HuH-7 (cell line): Measurements from ENCODE around the gene NRCAM.

Experiments used
- DNase-seq: peaks from one replicate; pipeline ENCODE4 v3.0.0; 2011; ENCODE audit warnings: low spot score

The NRCAM gene

DNA sequence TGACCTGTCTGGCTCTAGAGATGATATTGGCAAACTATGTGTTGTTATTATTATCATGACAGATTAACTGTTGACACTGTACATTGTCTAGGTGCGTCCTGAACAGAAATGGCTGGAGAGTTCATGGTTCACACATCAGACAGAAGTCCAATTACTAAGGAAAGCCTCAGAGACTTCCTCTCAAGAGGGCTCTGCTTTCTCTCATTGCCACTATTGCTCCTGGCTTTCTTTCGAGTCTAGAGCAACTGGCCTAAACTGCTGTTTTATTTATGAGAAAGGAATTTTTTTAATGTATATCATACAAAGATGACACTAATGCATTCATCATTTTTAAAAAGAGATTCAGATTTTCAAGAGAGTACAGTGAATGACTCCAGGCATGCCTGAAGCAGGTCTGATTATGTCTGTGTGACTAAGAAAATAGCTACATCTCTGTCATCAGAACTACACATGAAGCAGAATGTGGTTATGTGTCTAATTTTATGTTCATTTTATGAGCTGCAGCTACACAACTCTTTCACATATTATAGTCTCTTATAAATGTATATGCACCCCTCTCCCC lies 30.4 kb downstream of the NRCAM start:
- no peak for DNase-seq

DNA sequence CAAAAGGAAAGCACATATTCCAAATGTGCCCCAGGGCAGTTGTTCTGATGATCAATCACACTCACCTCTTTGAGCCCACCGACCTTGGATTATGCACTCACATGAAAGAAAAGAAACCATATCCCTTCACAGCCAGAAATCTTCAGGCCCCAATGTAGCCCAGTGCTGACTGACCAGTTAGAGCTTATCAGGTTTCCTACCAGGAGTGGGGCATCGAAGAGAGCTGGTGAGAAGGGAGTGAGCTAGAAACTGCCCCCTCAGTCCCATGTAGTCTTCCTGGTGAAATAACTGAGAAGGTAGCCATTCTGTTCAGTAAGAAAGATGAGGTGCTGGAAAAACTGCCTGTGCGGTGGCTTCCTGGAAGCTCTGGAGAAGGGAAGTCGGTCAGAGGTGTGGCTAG lies 32.2 kb downstream of the NRCAM start:
- no peak for DNase-seq

DNA sequence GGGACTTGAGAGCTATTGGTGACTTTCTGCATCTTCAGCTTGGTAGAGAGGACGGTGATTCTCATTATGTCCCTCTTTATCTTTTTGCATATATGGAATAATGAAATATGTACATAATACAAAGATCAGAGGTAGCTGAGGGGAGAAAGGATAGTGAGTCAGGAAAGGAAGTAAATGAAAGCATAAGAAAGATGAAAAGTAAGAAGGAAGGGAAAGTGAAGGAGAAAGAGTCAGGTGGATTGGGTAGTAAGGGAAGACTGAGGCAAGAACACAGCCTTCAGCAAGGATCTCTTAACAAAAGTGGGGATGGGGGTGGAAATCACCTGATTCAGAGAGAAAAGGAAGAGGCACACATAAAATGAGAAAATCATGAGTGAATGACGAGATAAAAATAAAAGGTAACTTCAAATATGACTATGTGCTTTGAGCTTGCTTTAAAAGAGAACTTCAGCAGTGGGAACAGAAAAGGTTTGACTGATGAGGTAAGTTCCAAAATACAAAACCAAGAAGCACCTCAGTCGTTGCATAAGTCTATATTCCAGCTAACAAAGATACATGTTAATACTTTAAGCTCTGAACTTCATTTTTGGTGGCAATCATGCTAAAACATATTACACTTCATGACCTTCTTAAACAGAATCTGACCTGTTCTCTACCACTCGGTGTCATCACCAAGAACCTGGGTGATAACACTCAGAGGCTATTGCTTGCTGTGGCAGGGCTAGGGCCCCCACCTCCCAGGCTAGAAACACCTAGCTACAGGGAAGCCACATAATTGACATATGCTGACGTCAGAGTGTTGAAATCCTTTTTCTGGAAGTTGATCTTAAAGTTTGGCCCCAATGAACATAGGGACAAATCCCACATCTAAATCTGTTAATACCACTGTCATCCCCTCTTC lies 32.9 kb downstream of the NRCAM start:
- DNase-seq = no peak

DNA sequence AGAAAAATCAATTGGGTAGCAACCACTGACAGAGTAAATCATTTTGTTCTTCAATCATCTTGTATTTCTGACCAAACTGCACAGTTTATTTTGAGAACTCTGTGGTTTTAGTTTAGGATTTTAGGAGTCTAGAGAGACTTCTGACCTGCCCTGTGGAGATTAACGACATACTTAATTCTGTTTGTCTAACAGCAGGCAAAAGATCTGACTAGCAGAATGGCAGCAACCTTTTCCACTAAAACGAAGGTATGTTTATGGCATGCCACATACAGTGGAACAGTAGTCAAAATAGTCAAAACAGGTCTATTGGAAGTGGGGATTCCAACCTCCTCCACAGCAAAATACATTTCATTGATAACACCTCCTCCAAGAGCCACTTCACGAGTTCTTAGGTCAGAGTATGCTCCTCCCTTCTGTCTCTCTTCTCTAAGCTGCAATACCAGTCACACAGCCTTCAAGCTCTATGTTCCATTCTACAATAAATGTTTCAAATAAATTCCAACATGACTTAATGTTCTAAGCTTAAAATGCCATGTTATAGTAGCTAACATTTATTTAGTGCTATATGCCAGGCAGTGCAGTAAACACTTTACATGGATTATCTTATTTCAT lies 34.4 kb downstream of the NRCAM start:
- no peak for DNase-seq

DNA sequence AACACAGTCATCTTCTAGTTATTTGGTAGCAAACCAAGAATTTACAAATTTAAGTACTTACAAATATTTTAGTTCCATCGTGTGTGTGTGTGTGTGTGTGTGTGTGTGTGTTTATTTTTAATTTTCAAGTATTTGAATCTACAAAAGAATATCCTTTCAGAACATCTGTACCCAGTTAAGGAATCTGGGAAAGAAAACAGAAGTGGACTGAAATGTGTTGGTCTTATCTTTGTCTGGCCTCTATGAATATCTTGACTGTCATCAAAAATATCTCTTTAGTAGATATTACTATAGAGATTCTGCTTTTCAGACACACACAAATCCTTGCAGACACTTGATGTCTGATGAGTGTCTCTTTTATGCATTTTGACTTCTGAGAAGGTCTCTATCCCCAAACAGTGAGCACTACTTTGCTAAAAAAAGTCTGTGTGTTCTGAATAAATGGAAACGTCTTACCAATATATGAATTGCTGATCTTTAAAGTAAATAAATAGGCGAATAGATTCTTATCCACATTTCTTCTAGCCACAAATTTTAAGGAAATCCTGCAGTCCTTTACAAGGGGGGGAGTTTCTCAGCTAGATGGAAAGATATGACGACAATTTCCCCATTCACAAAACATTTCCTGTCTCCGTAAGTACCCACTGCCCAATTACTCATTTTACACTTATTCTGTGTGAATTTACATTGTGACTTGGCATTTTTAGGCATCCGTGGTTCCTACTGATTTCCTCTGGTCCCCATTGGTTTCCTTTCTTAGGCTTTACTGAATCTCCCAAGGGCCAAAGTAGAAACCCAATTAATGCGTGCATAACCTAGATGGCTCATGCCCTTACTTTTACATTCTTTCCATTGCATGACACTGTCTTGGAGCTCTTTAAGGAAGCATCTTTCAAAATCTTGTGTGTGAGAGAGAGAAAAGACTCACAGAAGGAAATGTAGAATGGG lies 36.0 kb downstream of the NRCAM start:
- DNase-seq = no peak

DNA sequence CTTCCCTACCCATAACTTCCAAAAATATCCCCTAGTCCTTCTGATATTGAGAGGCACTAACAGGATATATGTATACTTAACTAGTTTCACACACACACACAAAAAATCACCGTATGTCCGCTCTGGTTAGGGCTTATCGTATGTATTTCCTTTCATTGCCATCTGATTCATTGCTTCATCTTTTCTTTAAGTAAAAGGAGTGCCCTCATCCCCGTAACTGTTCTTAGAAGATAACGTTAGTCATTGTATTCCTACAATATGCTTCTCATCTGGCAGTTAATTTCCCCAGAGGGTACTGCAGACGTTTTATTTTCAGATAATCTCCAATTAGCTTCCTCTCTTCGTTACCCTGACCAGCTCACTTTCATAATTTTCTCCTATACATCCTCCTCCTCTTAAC lies 37.3 kb downstream of the NRCAM start:
- no peak for DNase-seq

DNA sequence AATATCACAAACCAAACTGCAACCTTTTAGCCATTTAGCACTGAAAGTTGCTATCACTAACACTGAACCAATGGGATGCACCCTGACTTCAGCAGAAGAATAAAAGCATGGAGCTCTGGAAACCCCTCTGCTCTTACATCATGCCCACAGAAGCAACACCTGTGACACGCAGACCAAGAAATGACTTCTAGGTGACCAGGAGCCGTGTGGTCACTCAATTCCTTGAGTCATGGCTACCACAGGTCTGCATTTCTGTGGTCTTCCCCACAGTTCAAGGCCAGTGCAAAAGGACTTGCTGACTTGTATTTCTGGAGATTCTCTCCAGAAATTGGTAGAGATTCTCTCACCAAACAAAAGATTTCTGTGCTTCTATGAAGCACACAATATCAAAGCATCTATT lies 38.3 kb downstream of the NRCAM start:
- no peak for DNase-seq

DNA sequence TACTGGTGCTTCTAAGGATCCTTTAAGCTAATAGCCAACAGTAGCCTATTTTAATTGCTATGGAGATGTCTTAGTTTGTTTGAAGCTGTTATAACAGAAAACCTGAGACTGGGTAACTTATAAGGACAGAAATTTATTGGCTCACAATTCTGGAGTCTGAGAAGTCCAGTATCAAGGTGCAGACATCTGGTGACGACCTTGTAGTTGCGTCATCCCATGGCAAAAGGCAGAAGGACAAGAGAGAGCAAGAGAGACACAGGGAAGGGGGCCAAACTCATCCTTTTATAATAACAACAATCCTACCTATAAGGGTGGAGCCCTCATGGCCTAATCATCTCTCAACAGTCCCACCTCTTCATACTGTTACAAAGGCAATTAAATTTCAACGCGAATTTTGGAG lies 39.1 kb downstream of the NRCAM start:
- DNase-seq = no peak

DNA sequence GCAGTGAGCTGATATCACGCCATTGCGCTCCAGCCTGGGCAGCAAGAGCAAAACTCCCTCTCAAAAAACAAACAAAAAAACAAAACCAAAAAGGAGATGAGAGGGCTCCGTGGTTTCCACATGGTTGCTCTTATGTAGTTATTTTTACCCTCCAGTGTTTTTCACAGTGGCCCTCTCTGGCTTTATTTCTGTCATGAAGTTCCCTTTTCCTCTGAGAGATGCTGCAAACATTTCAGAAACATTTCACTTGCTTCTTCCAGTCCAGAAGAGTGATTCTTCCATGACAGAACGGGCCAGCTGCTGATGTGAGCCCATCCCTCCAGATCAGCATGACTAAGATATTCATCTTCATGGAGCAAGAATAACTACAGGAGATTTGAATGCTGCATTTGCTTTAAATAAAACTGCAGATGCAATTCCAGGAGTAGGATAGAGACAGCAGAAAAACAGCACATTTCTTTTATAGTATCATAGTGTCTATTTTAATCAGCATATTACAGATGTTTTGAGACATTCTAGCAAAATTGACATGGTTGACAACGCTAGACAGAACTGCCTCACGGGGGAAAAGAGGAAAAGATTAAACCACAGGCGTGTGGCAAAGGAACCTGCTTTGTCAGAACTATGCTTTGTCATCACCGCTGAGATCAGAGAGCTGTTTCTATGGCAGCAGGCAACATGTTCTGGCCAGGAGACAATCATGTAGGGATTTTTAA lies 40.3 kb downstream of the NRCAM start:
- DNase-seq = no peak

DNA sequence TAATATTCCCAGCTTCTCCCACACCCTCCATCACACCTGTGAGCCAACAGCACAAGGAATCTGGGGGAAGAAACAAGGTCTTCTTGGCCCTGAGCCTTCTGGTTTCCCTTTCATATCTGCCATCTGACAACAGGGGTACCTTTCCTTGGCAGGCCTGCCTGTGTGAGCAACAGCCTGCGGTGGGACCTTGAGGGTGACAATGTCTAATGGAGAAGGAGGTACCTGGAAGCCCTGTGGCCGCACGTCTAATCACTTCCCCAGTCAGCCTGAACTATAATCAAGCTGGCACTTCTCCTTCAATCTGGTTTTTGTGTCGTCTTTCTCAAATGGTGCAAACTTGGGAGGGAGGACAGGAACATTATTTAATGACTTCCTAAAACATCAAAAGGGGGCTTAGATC lies 41.2 kb downstream of the NRCAM start:
- DNase-seq = no peak

DNA sequence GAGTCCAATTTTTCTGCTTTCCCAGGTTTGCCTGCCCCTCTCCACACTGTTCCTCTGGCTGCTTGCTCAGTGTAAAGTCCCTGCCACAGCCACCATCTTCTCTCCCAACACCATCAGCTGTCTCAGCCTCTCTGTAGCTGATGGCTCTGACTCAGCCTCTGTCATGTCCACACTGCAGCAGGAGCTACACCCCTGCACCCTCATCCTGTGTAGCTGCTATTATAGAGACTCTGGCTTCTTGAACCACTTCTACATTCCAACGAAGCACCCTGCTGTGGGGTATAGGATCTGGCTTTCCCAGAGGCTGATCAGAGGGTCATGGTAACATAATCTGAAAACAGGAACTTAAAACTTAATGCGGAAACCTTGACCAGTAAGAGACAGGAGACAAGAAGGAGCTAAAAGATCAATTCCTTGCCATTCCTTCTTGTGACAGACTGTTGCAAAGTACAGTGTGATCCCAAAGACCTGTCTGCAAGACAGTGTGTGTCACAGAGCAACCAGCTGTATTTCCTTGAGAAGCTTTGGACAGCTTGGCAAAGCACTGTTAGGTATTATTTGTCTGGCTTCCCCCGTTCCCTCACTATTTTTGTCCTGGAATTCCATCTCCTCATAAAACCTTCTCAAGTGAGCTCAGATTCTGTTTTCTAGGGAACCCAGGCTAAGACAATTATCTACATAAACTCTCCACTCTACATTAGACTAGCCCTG lies 42.3 kb downstream of the NRCAM start:
- DNase-seq = no peak

DNA sequence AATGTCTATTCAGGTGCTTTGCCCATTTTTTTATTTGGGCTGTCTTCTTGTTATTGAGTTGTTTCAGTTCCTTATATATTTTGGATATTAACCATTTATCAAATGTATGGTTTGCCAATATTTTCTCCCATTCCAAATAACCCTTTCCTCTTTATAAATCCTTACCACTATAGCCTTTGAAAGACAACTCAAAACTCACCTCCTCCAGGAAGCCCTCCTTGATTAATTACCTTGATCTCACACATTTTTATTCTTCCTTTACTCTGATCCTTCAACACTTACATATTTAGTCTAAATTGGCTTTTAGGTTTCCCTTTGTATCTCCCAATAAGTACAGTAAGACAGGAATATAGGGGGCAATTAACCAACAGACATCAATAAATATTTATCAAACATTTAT lies 42.9 kb downstream of the NRCAM start:
- no peak for DNase-seq

DNA sequence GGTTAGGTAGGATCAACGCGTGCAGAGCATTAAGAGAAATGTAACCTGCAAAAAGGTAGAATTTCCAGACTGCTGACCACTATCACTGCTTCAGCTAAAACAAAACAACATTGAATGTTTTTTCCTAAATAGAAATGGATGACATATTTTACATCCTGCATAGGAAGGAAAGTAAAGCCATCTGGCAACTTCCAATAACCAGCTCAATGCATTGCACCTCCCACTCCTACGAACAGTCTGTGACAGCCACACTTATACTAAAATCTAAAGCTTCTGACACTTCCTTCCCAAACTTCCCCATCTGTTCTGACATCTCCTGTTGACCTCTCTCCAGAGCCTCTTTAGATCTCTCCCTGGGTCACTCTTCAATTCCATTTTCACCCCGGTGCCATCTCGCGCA lies 47.1 kb downstream of the NRCAM start:
- DNase-seq = no peak

DNA sequence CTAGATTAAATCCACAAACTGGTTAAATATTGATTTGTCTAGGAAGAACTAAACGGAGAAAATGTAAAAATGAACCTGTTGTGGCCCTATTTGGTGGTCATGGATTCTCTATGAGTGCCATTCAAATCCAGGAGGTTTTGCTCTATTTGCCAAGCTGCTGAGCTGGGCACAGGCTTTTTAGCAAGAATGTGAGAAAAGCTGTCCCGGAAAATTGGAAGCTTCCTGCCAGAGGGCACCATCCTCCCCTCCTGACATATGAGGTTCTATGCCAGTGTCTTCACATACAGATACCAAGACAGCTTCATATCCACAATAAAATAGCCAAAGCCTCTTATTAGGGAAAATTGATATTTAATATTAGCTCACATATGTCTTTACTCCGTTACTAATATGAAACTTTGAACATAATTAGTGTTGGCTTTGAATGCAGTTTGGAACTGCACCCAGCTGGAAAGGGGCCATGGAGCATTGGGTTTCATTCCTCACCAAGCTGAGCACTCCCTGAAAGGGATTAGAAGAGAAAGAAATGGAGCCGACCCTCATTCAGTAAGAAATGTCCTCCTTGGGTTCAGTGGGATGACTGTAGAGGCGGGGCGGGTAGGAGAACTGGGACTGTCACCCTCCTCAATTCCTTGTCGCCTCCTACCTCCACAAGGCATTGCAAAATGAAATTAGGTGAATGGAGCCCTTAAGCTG lies 47.8 kb downstream of the NRCAM start:
- no peak for DNase-seq

DNA sequence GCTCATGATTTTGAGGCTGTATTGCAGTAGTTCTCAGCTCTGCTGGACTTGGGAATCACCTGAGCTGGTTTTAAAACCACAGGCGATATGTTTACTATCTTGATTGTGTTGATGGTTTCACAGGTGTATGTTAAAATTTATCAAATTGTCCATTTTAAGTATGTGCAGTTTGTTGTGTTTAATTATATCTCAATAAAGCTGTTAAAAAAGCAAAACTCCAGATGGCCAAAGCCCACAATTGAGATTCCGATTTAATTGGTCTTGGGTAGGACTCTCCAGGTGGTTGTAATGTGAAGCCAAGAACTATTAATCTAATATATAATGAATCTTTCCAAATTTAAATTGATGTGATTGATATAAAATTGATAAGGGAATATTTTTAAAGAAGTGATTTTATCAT lies 48.6 kb downstream of the NRCAM start:
- DNase-seq = no peak

DNA sequence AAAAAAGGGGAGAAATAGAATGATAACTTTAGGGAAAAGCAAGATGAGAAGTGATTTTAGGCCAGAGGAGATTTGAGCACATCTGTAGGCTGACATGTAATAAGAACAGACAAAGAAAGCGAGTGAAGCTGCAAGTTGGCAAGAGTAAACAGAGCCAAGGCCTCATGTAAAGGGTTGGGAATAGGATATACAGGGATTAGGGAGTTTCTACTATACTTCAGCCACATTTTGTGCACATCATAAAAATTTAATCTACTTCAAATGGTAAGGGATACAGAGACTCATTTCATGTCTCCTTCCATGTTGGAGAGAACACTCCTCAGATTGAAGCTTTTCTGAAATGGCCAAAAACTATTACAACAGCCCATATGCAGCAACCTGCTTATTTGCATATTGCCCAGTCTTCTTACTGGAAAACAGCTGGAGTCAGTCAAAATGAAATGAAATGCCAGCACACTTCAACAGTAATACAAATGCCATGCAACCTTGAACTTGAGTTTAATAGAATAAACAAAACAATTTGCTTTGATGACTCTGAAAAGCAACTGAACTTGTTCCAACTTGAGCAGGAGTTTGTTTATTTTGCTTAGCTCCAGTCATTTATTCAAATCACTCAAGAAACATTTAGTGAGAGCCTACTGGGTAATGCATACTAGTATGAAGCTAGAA lies 49.9 kb downstream of the NRCAM start:
- DNase-seq = no peak

DNA sequence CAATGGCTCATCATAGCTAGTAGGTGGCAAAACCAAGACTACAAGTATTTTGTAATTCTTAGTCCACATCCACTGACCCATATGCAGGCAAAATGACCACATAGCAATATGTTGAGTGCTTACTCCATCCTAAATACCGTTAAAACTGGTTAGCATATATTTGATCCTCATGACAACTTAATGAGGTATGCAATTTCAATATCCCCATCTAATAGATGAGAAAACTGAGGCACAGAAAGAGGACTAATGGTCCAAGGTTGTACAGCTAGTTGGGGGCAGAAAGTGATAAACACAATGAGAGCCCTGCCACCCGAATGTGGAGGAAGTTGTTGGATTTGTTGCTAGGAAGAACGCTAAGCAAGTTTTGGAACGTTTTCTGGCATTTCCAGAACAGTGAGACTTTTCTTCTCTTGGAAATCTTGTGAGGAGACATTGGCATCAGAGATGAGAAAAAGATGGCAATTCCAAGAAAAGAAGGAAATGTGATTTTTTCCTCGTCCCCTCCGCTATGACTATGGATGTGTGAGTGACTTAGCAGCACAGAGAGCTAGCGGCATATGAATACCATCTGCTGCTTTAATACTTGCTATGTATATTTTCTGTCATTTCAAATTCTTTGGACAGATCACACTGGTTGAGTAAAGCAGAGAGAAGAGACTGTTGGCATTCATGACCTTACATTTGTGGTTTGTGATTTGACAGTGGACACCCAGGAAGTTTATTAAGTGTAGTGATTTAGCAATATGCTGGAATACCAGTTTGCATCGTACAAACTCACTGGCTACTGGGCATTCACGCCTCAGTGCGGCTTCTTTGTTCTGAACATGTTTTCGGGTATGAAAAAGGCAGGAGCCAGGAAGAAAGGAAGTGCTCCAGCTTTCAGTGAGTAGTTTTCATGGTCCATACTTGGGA lies 51.5 kb downstream of the NRCAM start:
- DNase-seq = no peak

DNA sequence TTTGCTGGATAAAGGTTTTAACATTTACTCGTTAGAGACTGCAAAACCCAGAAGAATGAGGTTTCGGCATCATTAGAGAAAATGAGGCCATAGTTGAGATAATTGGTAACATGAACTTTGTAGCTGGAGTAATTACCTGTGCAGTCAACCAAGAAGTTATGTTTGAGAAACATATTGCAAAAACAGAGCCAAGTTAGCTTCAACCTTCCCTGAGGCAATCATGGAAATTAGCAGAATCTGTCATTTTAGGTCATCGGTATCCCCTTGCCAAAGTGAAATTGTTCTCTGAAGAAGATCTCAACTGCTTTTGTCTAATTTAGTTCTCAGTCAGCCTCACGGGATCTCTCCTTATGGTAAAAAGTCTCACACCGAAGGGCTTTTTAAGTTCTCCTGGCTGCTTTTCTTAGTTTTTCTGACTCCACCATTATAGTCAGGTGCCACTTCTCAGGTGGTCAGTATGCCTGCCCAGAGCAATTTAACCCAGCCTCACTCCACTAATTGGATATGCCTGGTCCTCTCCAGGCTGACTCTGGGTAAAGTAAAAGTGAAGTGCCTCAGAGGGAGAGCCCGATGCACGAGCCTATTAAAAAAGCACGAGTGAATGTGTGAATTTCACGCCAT lies 52.5 kb downstream of the NRCAM start:
- DNase-seq = no peak
